ENCODE data around the gene OSBP2. TPM values are rescaled to one million over a fixed set of nuclear protein-coding genes. Genes with fewer than 3 reads are reported as not detected.
A peak's percentile ranks its signal among the peaks of the same experiment; 100 is the strongest.

Gene OSBP2
- total and polyA plus RNA-seq, 2 experiments from 2014 or later: 2.1 to 2.9 TPM

DNA sequence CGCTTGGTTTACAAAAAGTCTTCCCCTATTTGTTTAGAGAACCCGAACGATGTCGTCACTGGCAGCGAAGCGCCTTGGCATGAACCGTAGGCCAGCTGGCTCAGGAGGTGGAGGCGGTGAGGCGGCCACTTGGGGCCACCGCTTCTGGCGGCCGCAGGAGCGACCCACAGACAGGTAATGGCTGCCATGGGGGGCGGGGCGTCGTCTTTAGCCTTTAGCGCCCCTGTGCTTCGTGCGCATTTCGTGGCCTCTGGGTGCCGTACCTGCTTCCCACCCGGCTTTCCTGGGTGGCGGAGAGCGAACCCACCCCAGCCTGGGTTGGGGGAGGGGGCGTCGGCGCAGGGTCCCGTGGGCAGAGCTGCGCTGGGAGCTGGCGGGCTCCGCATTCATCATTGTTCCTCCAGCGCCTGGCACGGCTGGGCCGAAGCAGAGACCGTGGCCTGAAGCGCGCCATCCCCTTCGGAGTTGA, 469 bp upstream of the OSBP2 start (continued):
- TF ChIP-seq, protein P1, sequence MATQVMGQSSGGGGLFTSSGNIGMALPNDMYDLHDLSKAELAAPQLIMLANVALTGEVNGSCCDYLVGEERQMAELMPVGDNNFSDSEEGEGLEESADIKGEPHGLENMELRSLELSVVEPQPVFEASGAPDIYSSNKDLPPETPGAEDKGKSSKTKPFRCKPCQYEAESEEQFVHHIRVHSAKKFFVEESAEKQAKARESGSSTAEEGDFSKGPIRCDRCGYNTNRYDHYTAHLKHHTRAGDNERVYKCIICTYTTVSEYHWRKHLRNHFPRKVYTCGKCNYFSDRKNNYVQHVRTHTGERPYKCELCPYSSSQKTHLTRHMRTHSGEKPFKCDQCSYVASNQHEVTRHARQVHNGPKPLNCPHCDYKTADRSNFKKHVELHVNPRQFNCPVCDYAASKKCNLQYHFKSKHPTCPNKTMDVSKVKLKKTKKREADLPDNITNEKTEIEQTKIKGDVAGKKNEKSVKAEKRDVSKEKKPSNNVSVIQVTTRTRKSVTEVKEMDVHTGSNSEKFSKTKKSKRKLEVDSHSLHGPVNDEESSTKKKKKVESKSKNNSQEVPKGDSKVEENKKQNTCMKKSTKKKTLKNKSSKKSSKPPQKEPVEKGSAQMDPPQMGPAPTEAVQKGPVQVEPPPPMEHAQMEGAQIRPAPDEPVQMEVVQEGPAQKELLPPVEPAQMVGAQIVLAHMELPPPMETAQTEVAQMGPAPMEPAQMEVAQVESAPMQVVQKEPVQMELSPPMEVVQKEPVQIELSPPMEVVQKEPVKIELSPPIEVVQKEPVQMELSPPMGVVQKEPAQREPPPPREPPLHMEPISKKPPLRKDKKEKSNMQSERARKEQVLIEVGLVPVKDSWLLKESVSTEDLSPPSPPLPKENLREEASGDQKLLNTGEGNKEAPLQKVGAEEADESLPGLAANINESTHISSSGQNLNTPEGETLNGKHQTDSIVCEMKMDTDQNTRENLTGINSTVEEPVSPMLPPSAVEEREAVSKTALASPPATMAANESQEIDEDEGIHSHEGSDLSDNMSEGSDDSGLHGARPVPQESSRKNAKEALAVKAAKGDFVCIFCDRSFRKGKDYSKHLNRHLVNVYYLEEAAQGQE (IDR thresholded peaks at IDR 0.05; ENCODE audit: unreplicated experiment): no peak
- no peak; the same call in 1 of the 2 replicates for TF ChIP-seq POLR2AphosphoS5 (IDR thresholded peaks at IDR 0.05; ENCODE audit: low read depth)
- no peak for TF ChIP-seq STAT1 (IDR thresholded peaks at IDR 0.05; ENCODE audit: unreplicated experiment)

DNA sequence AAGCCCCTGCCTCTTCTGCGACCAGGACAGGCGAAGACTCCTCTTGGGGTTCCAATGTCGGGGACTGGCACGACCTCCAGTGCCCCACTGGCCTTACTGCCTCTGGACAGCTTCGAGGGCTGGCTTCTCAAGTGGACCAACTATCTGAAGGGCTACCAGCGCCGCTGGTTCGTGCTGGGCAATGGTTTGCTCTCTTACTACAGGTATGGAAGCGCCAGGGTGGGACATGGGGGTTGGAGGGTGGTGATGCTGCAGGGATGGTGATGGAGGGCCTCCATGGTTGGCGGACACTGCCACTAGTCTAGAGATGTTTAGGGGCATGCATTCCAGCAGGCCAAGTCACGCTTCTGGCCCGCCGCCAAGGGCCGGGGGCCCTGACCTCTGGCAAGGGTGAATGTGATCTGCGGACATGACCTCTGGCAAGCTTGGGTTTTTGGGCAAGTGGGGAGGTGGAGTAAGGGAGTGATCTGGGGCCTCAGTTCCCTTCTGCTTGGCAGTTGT, 727 bp downstream of the OSBP2 start:
- H3K4me3 Mint-ChIP-seq: peak overlapping the region; percentile 69
- H3K27ac ChIP-seq (ENCODE audit: low read depth): no peak overlapping the region
- DNase-seq (ENCODE audit: low spot score) (no peak), ATAC-seq (peak; percentile 14)
- H3K36me3 Mint-ChIP-seq (ENCODE audit: low read depth): no peaks in the 10 kb centered on the region
- peaks cover 23% of the 10 kb centered on the region for H3K27me3 ChIP-seq (ENCODE audit: insufficient read depth)
- H3K4me1 Mint-ChIP-seq: peaks cover 5% of the 10 kb centered on the region; the same call in 2 of the 3 replicates
- H3K27ac Mint-ChIP-seq: no peak overlapping the region
- peaks cover 19% of the 10 kb centered on the region for H3K27me3 Mint-ChIP-seq (ENCODE audit: insufficient read depth, low read depth, poor library complexity)
- H3K4me1 ChIP-seq (ENCODE audit: insufficient read depth): no peaks in the 10 kb centered on the region
- H3K79me2 ChIP-seq (replicated peaks; ENCODE audit: insufficient read depth): no peaks in the 10 kb centered on the region
- H3K9me2 ChIP-seq (ENCODE audit: insufficient read depth): no peaks in the 10 kb centered on the region
- H3K9me3 Mint-ChIP-seq: no peaks in the 10 kb centered on the region
- H3F3A ChIP-seq (replicated peaks; ENCODE audit: low read depth): no peaks in the 10 kb centered on the region
- H3K4me3 ChIP-seq: peak overlapping the region; percentile 86
- H2AFZ ChIP-seq: peak overlapping the region; percentile 95
- no peaks in the 10 kb centered on the region for H3K36me3 ChIP-seq (ENCODE audit: insufficient read depth)
- H4K20me1 ChIP-seq (replicated peaks; ENCODE audit: insufficient read depth): no peaks in the 10 kb centered on the region; the same call in 1 of the 2 replicates
- TF ChIP-seq, protein P1 (IDR thresholded peaks at IDR 0.05; ENCODE audit: unreplicated experiment): no peak
- TF ChIP-seq, protein P2, sequence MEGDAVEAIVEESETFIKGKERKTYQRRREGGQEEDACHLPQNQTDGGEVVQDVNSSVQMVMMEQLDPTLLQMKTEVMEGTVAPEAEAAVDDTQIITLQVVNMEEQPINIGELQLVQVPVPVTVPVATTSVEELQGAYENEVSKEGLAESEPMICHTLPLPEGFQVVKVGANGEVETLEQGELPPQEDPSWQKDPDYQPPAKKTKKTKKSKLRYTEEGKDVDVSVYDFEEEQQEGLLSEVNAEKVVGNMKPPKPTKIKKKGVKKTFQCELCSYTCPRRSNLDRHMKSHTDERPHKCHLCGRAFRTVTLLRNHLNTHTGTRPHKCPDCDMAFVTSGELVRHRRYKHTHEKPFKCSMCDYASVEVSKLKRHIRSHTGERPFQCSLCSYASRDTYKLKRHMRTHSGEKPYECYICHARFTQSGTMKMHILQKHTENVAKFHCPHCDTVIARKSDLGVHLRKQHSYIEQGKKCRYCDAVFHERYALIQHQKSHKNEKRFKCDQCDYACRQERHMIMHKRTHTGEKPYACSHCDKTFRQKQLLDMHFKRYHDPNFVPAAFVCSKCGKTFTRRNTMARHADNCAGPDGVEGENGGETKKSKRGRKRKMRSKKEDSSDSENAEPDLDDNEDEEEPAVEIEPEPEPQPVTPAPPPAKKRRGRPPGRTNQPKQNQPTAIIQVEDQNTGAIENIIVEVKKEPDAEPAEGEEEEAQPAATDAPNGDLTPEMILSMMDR (conservative IDR thresholded peaks at IDR 0.05; ENCODE audit: low read depth in 2 of 2): 0 out of 4 replicates have a peak, but pooled peaks of 1 of the 2 experiments have one; percentile 11
- TF ChIP-seq ZNF114 (CRISPR knock-in tag; IDR thresholded peaks at IDR 0.05): no peak
- TF ChIP-seq, protein P3, sequence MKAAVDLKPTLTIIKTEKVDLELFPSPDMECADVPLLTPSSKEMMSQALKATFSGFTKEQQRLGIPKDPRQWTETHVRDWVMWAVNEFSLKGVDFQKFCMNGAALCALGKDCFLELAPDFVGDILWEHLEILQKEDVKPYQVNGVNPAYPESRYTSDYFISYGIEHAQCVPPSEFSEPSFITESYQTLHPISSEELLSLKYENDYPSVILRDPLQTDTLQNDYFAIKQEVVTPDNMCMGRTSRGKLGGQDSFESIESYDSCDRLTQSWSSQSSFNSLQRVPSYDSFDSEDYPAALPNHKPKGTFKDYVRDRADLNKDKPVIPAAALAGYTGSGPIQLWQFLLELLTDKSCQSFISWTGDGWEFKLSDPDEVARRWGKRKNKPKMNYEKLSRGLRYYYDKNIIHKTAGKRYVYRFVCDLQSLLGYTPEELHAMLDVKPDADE (IDR thresholded peaks at IDR 0.05): no peak
- peak overlapping the region; percentile 93 for H3K4me2 ChIP-seq
